GM12872 (cell line): ENCODE results near the gene MED27.

ENCODE experiments used
- CTCF ChIP-seq: IDR thresholded peaks from 3 replicates; pipeline ENCODE4 v1.5.1; 2011; ENCODE audit warnings: low read depth, mild to moderate bottlenecking, low read length, moderate library complexity; ENCODE audit not compliant: insufficient read depth

MED27 gene

DNA sequence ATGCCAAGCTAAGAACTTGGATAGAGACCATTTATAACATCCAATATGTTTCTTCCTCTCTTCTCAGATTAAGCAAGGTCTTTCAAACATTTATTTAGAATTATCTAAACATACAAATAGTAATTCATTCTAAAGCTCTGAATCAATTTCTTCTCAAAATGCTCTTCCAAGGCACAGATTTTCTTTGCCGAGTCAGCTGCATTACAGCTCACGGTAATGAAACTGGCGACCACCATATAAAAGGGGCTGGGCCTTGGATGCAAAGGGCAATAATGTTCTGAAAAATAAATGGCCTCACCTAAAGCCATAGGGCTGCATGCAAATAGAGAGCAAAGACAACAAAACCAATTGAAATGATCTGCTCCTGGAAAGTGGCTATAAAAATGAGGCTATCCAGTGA is 63.8 kb downstream of the MED27 start:
- no peak for TF ChIP-seq CTCF

DNA sequence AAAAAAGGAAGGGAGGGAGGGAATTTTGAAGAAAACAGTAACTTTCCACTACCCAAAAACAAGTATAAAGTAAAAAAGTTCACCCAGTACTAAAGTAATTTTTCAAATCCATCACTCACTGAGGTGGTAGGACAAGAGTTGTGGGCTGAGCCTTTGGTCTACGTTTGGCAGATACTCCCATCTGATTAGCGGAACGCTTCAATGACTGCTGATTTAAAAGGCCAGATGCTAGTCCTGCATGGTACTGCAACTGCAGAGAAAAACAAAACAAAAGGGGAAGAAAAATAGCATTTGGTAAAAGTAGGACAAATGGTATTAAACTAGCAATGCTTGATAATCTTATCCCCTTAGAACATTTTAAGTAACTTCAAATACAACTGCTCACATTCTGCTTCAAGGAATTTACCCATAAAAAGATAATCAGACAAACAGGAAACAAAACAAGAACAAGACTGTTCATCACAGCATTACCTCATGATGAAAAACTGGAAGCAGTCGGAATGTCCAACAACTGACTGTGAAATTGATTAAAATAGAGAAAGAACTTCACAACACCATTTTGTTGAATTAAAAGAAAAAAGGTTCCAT is 65.4 kb downstream of the MED27 start:
- TF ChIP-seq CTCF, result no peak

DNA sequence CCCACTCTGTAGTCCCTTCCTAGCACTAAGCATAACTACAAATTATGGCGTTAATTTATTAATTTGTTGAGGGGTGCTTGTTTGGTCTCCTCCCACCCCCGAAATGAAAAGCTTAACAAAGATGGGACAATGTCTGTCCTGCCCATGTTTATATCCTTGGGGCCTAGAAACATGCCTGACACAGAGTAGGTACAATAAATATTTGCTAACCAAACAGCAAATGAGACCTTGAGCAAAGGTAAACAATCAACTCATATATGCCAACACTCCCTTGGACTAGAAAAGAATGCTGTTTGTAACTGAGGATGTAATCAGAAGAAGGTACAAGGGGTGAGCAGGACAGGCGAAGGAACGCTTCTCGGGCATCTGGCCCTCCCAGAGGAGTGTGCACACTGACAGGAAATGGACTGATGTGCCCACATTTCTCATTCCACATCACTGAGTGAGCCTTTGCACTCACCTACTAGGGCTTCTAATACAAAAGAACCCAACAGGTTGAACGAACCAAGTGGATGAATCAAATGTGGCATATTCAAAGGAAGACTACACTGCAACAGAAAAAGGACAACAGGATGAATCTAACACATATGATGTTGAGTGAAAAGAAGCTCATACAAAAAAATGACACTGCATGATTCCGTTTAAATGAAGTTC is 66.8 kb downstream of the MED27 start:
- no peak for TF ChIP-seq CTCF

- no peak for TF ChIP-seq CTCF
Measured at GRCh38 chr9:132011896-132012295, 67.8 kb downstream of the MED27 start.

- TF ChIP-seq CTCF, result no peak
Measured at GRCh38 chr9:132011309-132011708, 68.4 kb downstream of the MED27 start.

GRCh38 chr9:132008855-132009812 is 70.5 kb downstream of the MED27 start:
- TF ChIP-seq CTCF, result no peak

- TF ChIP-seq CTCF, result no peak
Measured at GRCh38 chr9:132008184-132008803, 71.4 kb downstream of the MED27 start.
